GM12878 (cell line): ENCODE results near the gene DIP2C. TPM values are rescaled to one million over a fixed set of nuclear protein-coding genes. Genes with fewer than 3 reads are reported as not detected.

Experiments used
- ATAC-seq: fragments of 200-7000 bp; cut with Tn5 transposase; 3 replicates; pipeline ENCODE4 v1.9.1; 2020; ENCODE audit warnings: mild to moderate bottlenecking, moderate library complexity
- BruUV-seq: library from RNA; stranded (reverse); fragments of 400-500 nt; replicated peaks from 2 replicates; lab custom pipeline; 2021; lab: Mats Ljungman, UMichigan
- CTCF ChIA-PET: fragments of 300-600 bp; sonication (Branson Sonifier 250); formaldehyde crosslinking; extraction: SDS; loops from one replicate; lab custom pipeline; 2021; ENCODE audit warnings: inconsistent platforms; lab: Yijun Ruan, JAX
- POLR2A ChIA-PET: fragments of 350-600 bp; formaldehyde crosslinking; extraction: SDS; loops from one replicate; lab custom pipeline; 2021; ENCODE audit warnings: inconsistent platforms; lab: Charles Lee
- RAD21 ChIA-PET: fragments of 300-600 bp; sonication (Branson Sonifier 250); formaldehyde crosslinking; loops from one replicate; lab custom pipeline; 2023; ENCODE audit warnings: antibody characterized with exemption; ENCODE audit not compliant: unreplicated experiment; lab: Charles Lee
- SMC1A ChIA-PET: fragments of 300-600 bp; sonication (Branson Sonifier 250); formaldehyde crosslinking; loops from one replicate; lab custom pipeline; 2023; ENCODE audit not compliant: unreplicated experiment, uncharacterized antibody; lab: Charles Lee
- DNase-seq: peaks from one replicate; pipeline ENCODE4 v3.0.0-alpha.2; 2011; ENCODE audit warnings: low read depth, low spot score
- FAIRE-seq: peaks from 3 replicates; lab custom pipeline; 2011; peaks lifted over from hg19 to GRCh38; lab: Jason Lieb, UNC
- H2AFZ ChIP-seq: 2 replicates; pipeline ENCODE4 v1.6.0; 2011; ENCODE audit warnings: low read depth, low read length, control low read depth; ENCODE audit not compliant: control insufficient read depth
- H3K27ac ChIP-seq: 2 replicates; pipeline ENCODE4 v1.5.1; 2011; ENCODE audit warnings: control low read depth; ENCODE audit not compliant: control insufficient read depth, insufficient read depth
- H3K27me3 ChIP-seq, 2 experiments: replicated peaks in 1 of 2; 2 replicates each; pipeline versions ENCODE4 v1.6.0 to v1.6.1; 2011; ENCODE audit warnings: low read length in 1 of 2; ENCODE audit not compliant: control insufficient read depth in 2 of 2, insufficient read depth in 2 of 2
- H3K36me3 ChIP-seq, 2 experiments: 2 replicates each; pipeline ENCODE4 v1.5.1; 2011; ENCODE audit warnings: low read length in 1 of 2; ENCODE audit not compliant: control insufficient read depth in 2 of 2, insufficient read depth in 2 of 2
- H3K4me1 ChIP-seq: 2 replicates; pipeline ENCODE4 v1.6.1; 2011; ENCODE audit warnings: mild to moderate bottlenecking, low read length, moderate library complexity, mixed read lengths; ENCODE audit not compliant: control insufficient read depth, insufficient read depth
- H3K4me2 ChIP-seq: 2 replicates; pipeline ENCODE4 v1.6.0; 2011; ENCODE audit warnings: control low read depth; ENCODE audit not compliant: control insufficient read depth, insufficient read depth
- H3K4me3 ChIP-seq: fragments of 200-600 bp; sonication (generic); 2 replicates; pipeline ENCODE4 v1.5.1; 2016
- H3K79me2 ChIP-seq: 2 replicates; pipeline ENCODE4 v1.6.0; 2011; ENCODE audit warnings: low read length; ENCODE audit not compliant: control insufficient read depth, insufficient read depth
- H3K9ac ChIP-seq: 2 replicates; pipeline ENCODE4 v1.8.0; 2011; ENCODE audit warnings: low read length, control low read depth, mixed read lengths; ENCODE audit not compliant: control insufficient read depth, insufficient read depth
- H3K9me3 ChIP-seq: replicated peaks from 3 replicates; pipeline ENCODE4 v1.5.1; 2011; ENCODE audit warnings: mild to moderate bottlenecking, low read length; ENCODE audit not compliant: control insufficient read depth, insufficient read depth
- H4K20me1 ChIP-seq: 2 replicates; pipeline ENCODE4 v1.6.0; 2011; ENCODE audit not compliant: control insufficient read depth, insufficient read depth
- ASH2L ChIP-seq: fragments of 300-600, 200-600 bp; sonication (generic); IDR thresholded peaks from 2 replicates; pipeline ENCODE4 v1.6.1; 2017; ENCODE audit warnings: low read depth, mild to moderate bottlenecking, borderline replicate concordance
- BHLHE40 ChIP-seq, 2 experiments: fragments of 450-650 bp in 1 of 2; IDR thresholded peaks; 2 replicates each; pipeline ENCODE4 v1.6.1; 2011 to 2017; ENCODE audit warnings: low read depth in 2 of 2, borderline replicate concordance in 1 of 2, improper control_type of control experiment in 1 of 2, low read length in 1 of 2, mild to moderate bottlenecking in 1 of 2
- EGR1 ChIP-seq, 2 experiments: IDR thresholded peaks; 1 replicate in 1 of 2; 2 replicates in 1 of 2; pipeline ENCODE4 v1.6.1; 2011 to 2012; ENCODE audit warnings: low read depth in 2 of 2, low read length in 2 of 2, borderline replicate concordance in 1 of 2, mild to moderate bottlenecking in 1 of 2, moderate library complexity in 1 of 2
- KLF5 ChIP-seq: fragments of 450-650 bp; IDR thresholded peaks from 2 replicates; pipeline ENCODE4 v1.6.1; 2014; ENCODE audit warnings: mild to moderate bottlenecking; ENCODE audit not compliant: partially characterized antibody
- NFYB ChIP-seq: IDR thresholded peaks from 2 replicates; pipeline ENCODE4 v1.6.1; 2011; ENCODE audit warnings: low read depth, mild to moderate bottlenecking, low read length, improper control_type of control experiment, moderate library complexity; ENCODE audit not compliant: insufficient read depth
- NR2F1 ChIP-seq: fragments of 450-650 bp; conservative IDR thresholded peaks from 2 replicates; pipeline ENCODE4 v1.6.1; 2017; ENCODE audit warnings: mild to moderate bottlenecking
- POLR2AphosphoS2 ChIP-seq: IDR thresholded peaks from 2 replicates; pipeline ENCODE4 v1.6.1; 2011; ENCODE audit warnings: low read depth, mild to moderate bottlenecking, low read length, improper control_type of control experiment, moderate library complexity
- SP1 ChIP-seq: IDR thresholded peaks from one replicate; pipeline ENCODE4 v1.6.1; 2011; ENCODE audit warnings: low read depth, low read length
- SPI1 ChIP-seq: IDR thresholded peaks from 2 replicates; pipeline ENCODE4 v1.6.1; 2011; ENCODE audit warnings: low read depth, mild to moderate bottlenecking, low read length, moderate library complexity, borderline replicate concordance; ENCODE audit not compliant: insufficient read depth
- SUZ12 ChIP-seq: fragments of 200-600 bp; sonication (generic); IDR thresholded peaks from one replicate; pipeline ENCODE4 v1.6.1; 2018; ENCODE audit warnings: antibody characterized with exemption, mild to moderate bottlenecking; ENCODE audit not compliant: unreplicated experiment
- TAF1 ChIP-seq: IDR thresholded peaks from 2 replicates; pipeline ENCODE4 v1.6.1; 2011; ENCODE audit warnings: mild to moderate bottlenecking, low read depth, low read length, borderline replicate concordance
- TARDBP ChIP-seq: IDR thresholded peaks from 2 replicates; pipeline ENCODE4 v1.6.1; 2016; ENCODE audit warnings: borderline replicate concordance
- TCF7 ChIP-seq: IDR thresholded peaks from 2 replicates; pipeline ENCODE4 v1.6.1; 2014; ENCODE audit warnings: antibody characterized with exemption, borderline replicate concordance
- ZBTB33 ChIP-seq: fragments of 450-650 bp; IDR thresholded peaks from 2 replicates; pipeline ENCODE4 v1.6.1; 2017; ENCODE audit warnings: mild to moderate bottlenecking
- whole genome bisulfite sequencing: methylation state at CpG from one replicate; pipeline ENCODE4 v1.1.6; 2016; ENCODE audit warnings: low lambda C conversion rate; ENCODE audit not compliant: insufficient replicate concordance, insufficient coverage; ENCODE audit errors: missing lambda C conversion rate; 5-methylcytosine and 5-hydroxymethylcytosine counted together
- in situ Hi-C: fragments of 300-500 bp; cut with MboI; formaldehyde crosslinking; loops from 9 replicates; pipeline ENCODE4 v1.14.3; 2018; ENCODE audit warnings: mixed read lengths
- intact Hi-C: fragments of 100-400 bp; cut with micrococcal nuclease; formaldehyde crosslinking; loops from one replicate; pipeline ENCODE4 v1.14.2; 2022; ENCODE audit not compliant: unreplicated experiment
- polyA plus RNA-seq, 11 experiments: library from polyadenylated mRNA; depleted of rRNA in 4 of 11; unstranded in 6 of 11; stranded (reverse) in 5 of 11; fragments of >200 nt; fragmentation: Nextera tagmentation in 4 of 11; fragmentation: Illumina TruSeq in 1 of 11; extraction: Ambion mirVana in 4 of 11; extraction: Trizol in 1 of 11; gene quantifications; 1 replicate in 1 of 11; 2 replicates in 10 of 11; pipeline versions ENCODE4 v1.2.1 to v1.2.3, GENCODE V29; 2011 to 2016; ENCODE audit warnings: inconsistent platforms in 2 of 11, missing spikeins in 2 of 11, low read depth in 1 of 11
- total RNA-seq, 4 experiments: library from RNA; depleted of rRNA in 3 of 4; stranded (reverse); fragments of >200 nt in 3 of 4; fragmentation: Illumina TruSeq in 1 of 4; extraction: Trizol in 1 of 4; gene quantifications; 2 replicates each; pipeline versions ENCODE4 v1.2.1 to v1.2.3, GENCODE V29; 2013 to 2021
- TF ChIP-seq, protein P1 (sequence below): fragments of 450-650 bp; IDR thresholded peaks from 2 replicates; pipeline ENCODE4 v1.6.1; 2018; ENCODE audit warnings: borderline replicate concordance, mild to moderate bottlenecking; ENCODE audit not compliant: partially characterized antibody
- TF ChIP-seq, protein P2 (sequence below): fragments of 450-650 bp; conservative IDR thresholded peaks from 2 replicates; pipeline ENCODE4 v1.6.1; 2017; ENCODE audit warnings: mild to moderate bottlenecking, moderate library complexity

DIP2C gene
- total and polyA plus RNA-seq, 10 of the 15 experiments (the other 5 are each of a cell fraction or from before 2014, with no cell fraction given) = 0.01 to 0.10 (median 0.06) TPM

GRCh38 chr10:381346-381745 is 308.1 kb downstream of the DIP2C start (continued):
- TF ChIP-seq NFYB (no peak), POLR2AphosphoS2 (no peak), SUZ12 (no peak)

DNA sequence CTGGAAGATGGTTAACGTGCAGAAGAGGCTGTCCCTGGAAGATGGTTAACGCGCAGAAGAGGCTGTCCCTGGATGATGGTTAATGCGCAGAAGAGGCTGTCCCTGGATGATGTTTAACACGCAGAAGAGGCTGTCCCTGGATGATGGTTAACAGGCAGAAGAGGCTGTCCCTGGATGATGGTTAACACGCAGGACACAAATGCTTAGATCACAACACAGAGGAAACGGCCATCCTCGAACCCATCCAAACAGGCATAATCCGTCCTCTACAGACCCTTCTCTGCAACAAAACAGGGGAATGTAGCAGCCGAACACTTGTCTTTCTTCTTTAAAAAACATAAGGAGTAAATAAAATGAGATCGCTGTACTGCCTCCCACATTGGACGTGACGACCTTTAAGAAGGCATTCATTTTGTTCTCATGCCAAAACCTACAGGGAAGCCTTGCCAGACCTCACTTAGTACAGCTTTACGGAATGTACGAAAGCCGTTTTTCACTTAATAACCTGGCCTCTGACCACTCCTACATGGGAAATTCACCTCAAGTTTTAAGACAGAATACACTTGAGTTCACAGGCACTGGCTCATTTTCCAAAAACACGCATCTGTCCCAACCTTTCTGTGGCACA is 309.0 kb downstream of the DIP2C start:
- ChIA-PET RAD21 (no interaction called here), POLR2A (no interaction called here), CTCF (no interaction called here), SMC1A (no interaction called here)
- no TSS peak for BruUV-seq
- no peak for FAIRE-seq
- 85% methylated on average over 17 of the region's 17 CpGs for WGBS
- in situ Hi-C loops = no loop called here
- Histone ChIP-seq H3K4me3 (no peak overlapping the region), H3K79me2 (no peaks in the 10 kb centered on the region), H3K27ac (no peak overlapping the region), H3K9me3 (no peaks in the 10 kb centered on the region), H2AFZ (no peak overlapping the region), H3K9ac (no peak overlapping the region), H3K4me1 (no peaks in the 10 kb centered on the region), H3K4me2 (no peak overlapping the region), H3K36me3 (no peaks in the 10 kb centered on the region), H3K27me3 (no peaks in the 10 kb centered on the region; a peak in 1 of 4 replicates), H4K20me1 (no peaks in the 10 kb centered on the region)
- TF ChIP-seq, protein P1, sequence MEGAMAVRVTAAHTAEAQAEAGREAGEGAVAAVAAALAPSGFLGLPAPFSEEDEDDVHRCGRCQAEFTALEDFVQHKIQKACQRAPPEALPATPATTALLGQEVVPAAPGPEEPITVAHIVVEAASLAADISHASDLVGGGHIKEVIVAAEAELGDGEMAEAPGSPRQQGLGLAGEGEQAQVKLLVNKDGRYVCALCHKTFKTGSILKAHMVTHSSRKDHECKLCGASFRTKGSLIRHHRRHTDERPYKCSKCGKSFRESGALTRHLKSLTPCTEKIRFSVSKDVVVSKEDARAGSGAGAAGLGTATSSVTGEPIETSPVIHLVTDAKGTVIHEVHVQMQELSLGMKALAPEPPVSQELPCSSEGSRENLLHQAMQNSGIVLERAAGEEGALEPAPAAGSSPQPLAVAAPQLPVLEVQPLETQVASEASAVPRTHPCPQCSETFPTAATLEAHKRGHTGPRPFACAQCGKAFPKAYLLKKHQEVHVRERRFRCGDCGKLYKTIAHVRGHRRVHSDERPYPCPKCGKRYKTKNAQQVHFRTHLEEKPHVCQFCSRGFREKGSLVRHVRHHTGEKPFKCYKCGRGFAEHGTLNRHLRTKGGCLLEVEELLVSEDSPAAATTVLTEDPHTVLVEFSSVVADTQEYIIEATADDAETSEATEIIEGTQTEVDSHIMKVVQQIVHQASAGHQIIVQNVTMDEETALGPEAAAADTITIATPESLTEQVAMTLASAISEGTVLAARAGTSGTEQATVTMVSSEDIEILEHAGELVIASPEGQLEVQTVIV = no peak
- TF ChIP-seq TARDBP (no peak), SP1 (no peak), SPI1 (no peak), TCF7 (no peak), POLR2AphosphoS2 (no peak), TAF1 (no peak), BHLHE40 (IDR thresholded peaks at IDR 0.05; ENCODE audit: borderline replicate concordance in 1 of 2, low read depth in 2 of 2, low read length in 1 of 2) (no peak), ASH2L (no peak), EGR1 (IDR thresholded peaks at IDR 0.05; ENCODE audit: borderline replicate concordance in 1 of 2, low read depth in 2 of 2, low read length in 2 of 2) (no peak), KLF5 (no peak), ZBTB33 (no peak), NR2F1 (no peak)
- TF ChIP-seq, protein P2, sequence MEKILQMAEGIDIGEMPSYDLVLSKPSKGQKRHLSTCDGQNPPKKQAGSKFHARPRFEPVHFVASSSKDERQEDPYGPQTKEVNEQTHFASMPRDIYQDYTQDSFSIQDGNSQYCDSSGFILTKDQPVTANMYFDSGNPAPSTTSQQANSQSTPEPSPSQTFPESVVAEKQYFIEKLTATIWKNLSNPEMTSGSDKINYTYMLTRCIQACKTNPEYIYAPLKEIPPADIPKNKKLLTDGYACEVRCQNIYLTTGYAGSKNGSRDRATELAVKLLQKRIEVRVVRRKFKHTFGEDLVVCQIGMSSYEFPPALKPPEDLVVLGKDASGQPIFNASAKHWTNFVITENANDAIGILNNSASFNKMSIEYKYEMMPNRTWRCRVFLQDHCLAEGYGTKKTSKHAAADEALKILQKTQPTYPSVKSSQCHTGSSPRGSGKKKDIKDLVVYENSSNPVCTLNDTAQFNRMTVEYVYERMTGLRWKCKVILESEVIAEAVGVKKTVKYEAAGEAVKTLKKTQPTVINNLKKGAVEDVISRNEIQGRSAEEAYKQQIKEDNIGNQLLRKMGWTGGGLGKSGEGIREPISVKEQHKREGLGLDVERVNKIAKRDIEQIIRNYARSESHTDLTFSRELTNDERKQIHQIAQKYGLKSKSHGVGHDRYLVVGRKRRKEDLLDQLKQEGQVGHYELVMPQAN = no peak
- no peak for DNase-seq
- ATAC-seq = no peak
- intact Hi-C loops = no loop called here
